NCI-H1092 (cell line): ENCODE results near the gene PPP2R2C.

ENCODE experiments used
- DNase-seq: peaks from one replicate; lab custom pipeline; 2025; lab: John Stamatoyannopoulos, UW

The PPP2R2C gene

GRCh38 chr4:6364581-6364980, 107.8 kb downstream of the PPP2R2C start:
- no peak for DNase-seq

- DNase-seq: no peak
These were observed 108.3 kb downstream of the PPP2R2C start for GRCh38 chr4:6364146-6364545.

GRCh38 chr4:6362896-6363295, 109.5 kb downstream of the PPP2R2C start:
- no peak for DNase-seq

GRCh38 chr4:6362243-6362885, 110.0 kb downstream of the PPP2R2C start:
- DNase-seq: no peak

GRCh38 chr4:6361076-6361784, 111.2 kb downstream of the PPP2R2C start:
- DNase-seq: no peak

DNA sequence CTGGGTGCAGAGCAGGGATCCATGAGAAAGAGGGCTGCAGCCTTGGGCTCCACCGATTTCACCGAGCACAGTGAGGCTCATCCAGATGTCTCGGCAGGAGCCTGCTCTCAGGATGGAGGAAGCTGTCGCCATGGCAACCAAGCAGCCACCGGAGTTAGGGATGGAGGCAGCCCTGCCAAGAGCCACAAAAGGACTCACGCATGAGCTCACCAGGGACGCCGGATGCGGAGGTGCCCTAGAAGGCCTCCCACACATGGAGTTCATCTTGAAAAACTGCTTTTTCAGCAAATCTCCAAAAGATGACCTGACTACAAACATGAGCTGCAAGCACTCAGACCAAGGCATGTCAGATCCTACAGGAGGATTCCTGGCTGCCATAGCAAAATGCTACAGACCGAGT, 112.0 kb downstream of the PPP2R2C start:
- DNase-seq: peak; percentile 17

GRCh38 chr4:6359536-6360308, 112.7 kb downstream of the PPP2R2C start:
- DNase-seq: no peak

- DNase-seq: no peak
These were observed 114.9 kb downstream of the PPP2R2C start for GRCh38 chr4:6357476-6357875.

GRCh38 chr4:6356076-6356560, 116.3 kb downstream of the PPP2R2C start:
- DNase-seq: no peak

DNA sequence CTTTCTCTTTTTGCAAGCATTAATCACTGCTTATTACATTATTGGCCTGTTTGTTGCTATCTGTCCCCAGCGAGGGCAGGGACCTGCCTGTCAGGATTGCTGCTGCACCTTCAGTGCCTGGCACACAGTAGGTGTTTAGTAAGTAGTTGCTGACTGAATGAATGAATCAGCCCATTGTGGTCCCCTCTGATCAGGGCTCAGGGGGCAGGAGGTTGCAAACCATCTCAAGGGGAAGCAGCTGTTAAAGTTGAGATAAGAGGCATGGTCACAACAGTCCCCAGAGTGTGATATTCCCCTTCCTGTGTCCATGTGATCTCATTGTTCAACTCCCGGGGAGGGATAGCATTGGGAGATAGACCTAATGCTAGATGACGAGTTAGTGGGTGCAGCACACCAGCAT, 117.4 kb downstream of the PPP2R2C start:
- DNase-seq: no peak

DNA sequence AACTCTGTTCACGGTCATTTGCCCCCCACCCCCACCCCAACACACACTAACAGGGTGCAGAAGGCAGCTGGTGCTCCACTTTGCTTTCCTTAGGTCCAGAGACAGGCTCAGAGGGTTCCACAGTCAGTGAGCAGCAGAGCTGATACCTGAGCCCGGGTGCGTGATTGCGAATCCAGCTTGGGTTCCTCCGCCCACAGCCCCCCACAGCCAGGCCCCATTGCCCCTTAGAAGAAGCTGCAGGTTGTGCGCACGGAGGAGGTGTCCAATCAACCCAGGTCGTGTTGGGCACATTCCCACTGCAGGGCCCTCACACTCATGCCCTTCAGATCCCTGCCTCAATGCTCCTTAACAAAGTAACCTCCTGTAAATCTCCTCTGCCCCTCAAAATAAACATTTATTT, 117.8 kb downstream of the PPP2R2C start:
- DNase-seq: no peak

DNA sequence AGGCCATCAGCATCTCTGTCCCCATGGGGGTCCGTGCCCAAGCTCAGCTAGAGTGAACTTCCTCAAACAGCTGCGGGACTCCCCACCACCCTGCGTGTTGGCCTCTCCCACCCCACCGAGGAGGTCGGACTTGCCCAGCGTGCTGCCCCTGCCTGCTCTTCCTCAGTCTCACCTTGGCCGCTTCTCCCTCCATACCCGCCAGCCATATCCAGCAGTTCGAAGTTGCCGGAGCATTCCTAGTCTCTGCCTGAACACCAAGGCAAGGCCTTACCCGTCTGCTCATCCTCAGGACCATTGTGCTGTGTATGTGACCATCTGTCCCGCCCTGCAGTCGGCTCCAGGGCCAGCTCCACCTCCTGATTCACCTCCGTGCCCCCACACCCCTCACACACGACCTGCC, 118.3 kb downstream of the PPP2R2C start:
- DNase-seq: no peak

GRCh38 chr4:6352031-6352692, 120.3 kb downstream of the PPP2R2C start:
- DNase-seq: no peak

DNA sequence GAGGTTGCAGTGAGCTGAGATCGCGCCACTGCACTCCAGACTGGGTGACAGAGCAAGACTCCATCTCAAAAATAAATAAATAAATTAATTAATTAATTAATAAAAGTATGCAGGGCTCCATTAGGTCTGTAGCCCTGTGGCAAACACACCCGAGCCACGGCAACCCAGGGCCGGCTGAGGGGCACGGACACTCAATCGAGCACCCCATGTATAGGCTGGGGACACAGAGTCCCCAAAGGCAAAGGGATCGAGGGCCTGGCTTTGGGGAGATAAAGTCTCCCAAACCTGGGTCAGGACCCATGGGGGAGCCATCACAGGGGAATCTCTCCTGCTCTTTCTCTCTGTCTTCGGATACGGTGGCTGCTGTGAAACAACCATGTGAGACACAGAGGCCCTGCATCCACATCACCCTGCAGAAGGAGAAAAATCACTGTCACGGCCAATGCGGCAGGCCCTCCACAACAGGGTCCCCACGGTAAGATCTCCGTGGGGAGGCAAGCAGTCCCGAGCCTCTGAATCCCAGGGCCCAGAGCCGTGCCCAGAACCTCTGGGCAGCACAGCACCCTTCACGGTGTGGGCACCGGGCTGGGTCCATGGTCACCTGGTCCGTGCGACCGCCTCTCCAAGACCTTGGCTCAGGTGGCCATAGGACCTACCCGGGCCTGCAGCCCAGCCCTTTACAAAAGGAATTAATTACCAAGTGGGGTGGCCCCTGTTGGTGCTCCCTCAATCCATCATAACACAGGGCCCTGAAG, 121.0 kb downstream of the PPP2R2C start:
- DNase-seq: no peak

GRCh38 chr4:6350646-6351045, 121.8 kb downstream of the PPP2R2C start:
- no peak for DNase-seq

DNA sequence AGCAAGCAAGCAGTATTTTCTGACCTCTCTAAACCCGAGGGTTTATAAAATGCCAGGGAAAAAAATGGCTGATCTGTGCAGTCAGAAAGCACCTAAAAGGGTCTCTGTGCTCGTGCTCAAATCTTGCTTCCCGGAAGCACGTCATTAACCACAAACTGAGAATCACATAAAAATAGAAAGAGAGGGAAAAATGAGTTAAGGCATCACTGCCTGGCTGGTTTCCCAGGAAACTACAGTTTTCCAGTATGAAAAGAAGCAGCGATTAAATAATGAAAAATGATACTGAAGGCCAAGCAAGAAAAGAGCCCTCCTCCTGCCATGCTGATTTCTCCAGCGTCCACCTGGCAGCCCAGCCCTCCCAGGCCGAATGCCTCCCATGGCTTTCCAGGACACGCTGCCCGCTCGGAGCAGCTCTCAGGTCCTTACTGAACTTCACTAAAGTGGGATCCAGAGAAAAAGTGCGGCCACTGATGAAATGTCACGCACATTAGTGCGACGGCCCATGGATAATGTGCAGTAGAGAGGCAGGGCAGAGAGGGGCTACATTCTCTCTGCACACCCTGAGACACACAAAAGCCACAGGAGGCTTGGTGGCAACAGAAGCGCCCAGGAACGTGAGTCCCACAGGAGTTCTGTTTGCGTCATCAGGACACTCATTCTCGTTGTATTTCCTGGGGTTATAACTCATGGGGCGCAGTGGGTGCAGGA, 122.4 kb downstream of the PPP2R2C start:
- no peak for DNase-seq

DNA sequence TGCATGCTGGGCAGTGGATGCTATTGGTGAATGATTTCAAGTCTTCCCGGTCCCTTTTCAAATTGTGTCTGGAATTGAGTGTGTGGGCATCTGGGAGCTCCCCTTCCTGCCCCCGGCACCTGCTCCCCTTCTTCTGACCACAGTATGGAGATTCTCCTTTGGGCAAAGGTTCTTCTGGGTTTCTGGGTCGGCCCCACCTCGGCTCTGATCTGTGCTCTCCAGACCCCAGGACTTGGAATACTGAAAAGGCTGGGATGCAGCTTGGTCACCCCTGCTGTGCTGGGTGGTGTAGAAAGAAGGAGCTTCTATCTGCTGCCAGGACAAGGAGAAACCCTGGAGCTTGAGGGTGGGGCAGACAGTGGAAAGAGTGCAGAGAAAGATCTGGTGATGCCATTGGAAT, 124.0 kb downstream of the PPP2R2C start:
- no peak for DNase-seq

GRCh38 chr4:6347511-6348045, 124.8 kb downstream of the PPP2R2C start:
- no peak for DNase-seq

DNA sequence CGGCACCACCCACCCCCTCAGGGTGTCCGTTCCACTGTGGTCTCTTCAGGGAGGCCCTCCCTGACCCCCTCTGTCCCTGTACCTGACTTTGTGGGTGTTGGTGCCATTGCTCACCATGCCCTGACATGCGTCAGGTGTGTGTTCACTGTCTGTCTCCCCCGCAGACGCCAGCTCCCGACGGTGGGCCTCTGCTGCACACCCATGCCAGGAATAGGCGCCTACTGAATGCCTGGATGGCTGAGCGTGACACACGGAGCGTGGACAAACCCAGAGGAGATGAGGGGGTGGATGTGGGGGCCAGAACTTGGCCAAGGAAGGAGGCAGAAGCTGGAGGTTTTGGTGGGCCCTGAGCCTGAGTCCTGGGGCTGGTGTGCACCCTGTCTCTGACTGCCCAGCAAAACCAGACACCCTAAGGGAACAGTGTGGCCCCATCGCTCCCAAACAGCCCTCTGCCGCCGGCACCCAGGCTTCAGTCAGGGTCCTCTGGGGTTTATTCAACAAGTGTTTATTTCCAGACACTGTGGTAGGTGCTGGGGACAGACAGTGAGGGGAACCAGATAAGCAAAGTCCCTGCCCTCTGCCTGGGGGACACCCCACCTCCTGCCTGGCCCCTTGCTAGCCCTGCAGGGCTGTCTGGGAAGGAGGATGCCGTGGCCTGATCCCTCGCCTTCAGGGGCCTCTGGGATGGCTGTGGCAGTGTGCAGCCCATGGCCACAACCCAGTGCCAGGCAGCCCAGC, 125.9 kb downstream of the PPP2R2C start:
- DNase-seq: no peak

GRCh38 chr4:6345866-6346265, 126.5 kb downstream of the PPP2R2C start:
- DNase-seq: no peak
